Keratinocyte (primary cell): Measurements from ENCODE around the gene VPS41. TPM values are rescaled to one million over a fixed set of nuclear protein-coding genes. Genes with fewer than 3 reads are reported as not detected.

Source experiments
- DNase-seq: peaks from one replicate; pipeline ENCODE4 v3.0.0-alpha.2; 2011; ENCODE audit warnings: low read depth, missing footprints, low spot score
- FAIRE-seq: peaks from 2 replicates; lab custom pipeline; 2011; peaks lifted over from hg19 to GRCh38; lab: Jason Lieb, UNC
- H2AFZ ChIP-seq: 2 replicates; pipeline ENCODE4 v1.6.0; 2012; ENCODE audit warnings: low read length, control low read depth, inconsistent platforms; ENCODE audit not compliant: control insufficient read depth
- H3K27ac ChIP-seq: 2 replicates; pipeline ENCODE4 v1.5.1; 2011; ENCODE audit warnings: low read length; ENCODE audit not compliant: control insufficient read depth, insufficient read depth
- H3K27me3 ChIP-seq: 3 replicates; pipeline ENCODE4 v1.6.0; 2011; ENCODE audit warnings: low read length; ENCODE audit not compliant: control insufficient read depth, insufficient read depth; ENCODE audit errors: extremely low read depth
- H3K36me3 ChIP-seq, 2 experiments: 2 replicates in 1 of 2; 3 replicates in 1 of 2; pipeline ENCODE4 v1.5.1; 2011; ENCODE audit warnings: low read length in 2 of 2, mild to moderate bottlenecking in 1 of 2; ENCODE audit not compliant: control insufficient read depth in 2 of 2, insufficient read depth in 2 of 2; ENCODE audit errors: extremely low read depth in 1 of 2
- H3K4me1 ChIP-seq: 3 replicates; pipeline ENCODE4 v1.5.1; 2011; ENCODE audit warnings: low read length; ENCODE audit not compliant: control insufficient read depth, insufficient read depth; ENCODE audit errors: extremely low read depth
- H3K4me2 ChIP-seq: 3 replicates; pipeline ENCODE4 v1.6.0; 2011; ENCODE audit warnings: low read depth, low read length; ENCODE audit not compliant: control insufficient read depth, insufficient read depth; ENCODE audit errors: extremely low read depth
- H3K4me3 ChIP-seq, 3 experiments: fragments of 200-600 bp in 1 of 3; sonication (generic) in 1 of 3; 2 replicates in 2 of 3; 3 replicates in 1 of 3; pipeline ENCODE4 v1.5.1; 2011 to 2016; ENCODE audit warnings: low read length in 3 of 3, mild to moderate bottlenecking in 3 of 3, control low read depth in 2 of 3, inconsistent platforms in 1 of 3, low read depth in 1 of 3, mixed read lengths in 1 of 3, mixed run types in 1 of 3, moderate library complexity in 1 of 3; ENCODE audit not compliant: control insufficient read depth in 2 of 3, insufficient read depth in 2 of 3; ENCODE audit errors: extremely low read depth in 1 of 3
- H3K79me2 ChIP-seq: 2 replicates; pipeline ENCODE4 v1.6.0; 2012; ENCODE audit warnings: low read length; ENCODE audit not compliant: control insufficient read depth, insufficient read depth
- H3K9ac ChIP-seq: 3 replicates; pipeline ENCODE4 v1.6.0; 2011; ENCODE audit warnings: low read length; ENCODE audit not compliant: control insufficient read depth, insufficient read depth; ENCODE audit errors: extremely low read depth
- H3K9me1 ChIP-seq: 3 replicates; pipeline ENCODE4 v1.6.0; 2011; ENCODE audit warnings: low read length; ENCODE audit not compliant: control insufficient read depth, insufficient read depth; ENCODE audit errors: extremely low read depth
- H3K9me3 ChIP-seq: 2 replicates; pipeline ENCODE4 v1.5.1; 2012; ENCODE audit warnings: low read depth, low read length; ENCODE audit not compliant: control insufficient read depth
- H4K20me1 ChIP-seq: 3 replicates; pipeline ENCODE4 v1.6.0; 2011; ENCODE audit warnings: low read length; ENCODE audit not compliant: control insufficient read depth, insufficient read depth; ENCODE audit errors: extremely low read depth
- CTCF ChIP-seq, 3 experiments: IDR thresholded peaks in 1 of 3; conservative IDR thresholded peaks in 1 of 3; optimal IDR thresholded peaks in 1 of 3; 2 replicates in 2 of 3; 3 replicates in 1 of 3; pipeline versions ENCODE3 to v1.5.1; 2011; ENCODE audit warnings: low read length in 3 of 3, mild to moderate bottlenecking in 3 of 3, moderate library complexity in 2 of 3, control low read depth in 1 of 3, inconsistent platforms in 1 of 3; ENCODE audit not compliant: insufficient read depth in 2 of 3; ENCODE audit errors: extremely low read depth in 1 of 3
- EZH2 ChIP-seq: IDR thresholded peaks from one replicate; pipeline ENCODE4 v1.6.1; 2012; ENCODE audit warnings: inconsistent platforms, mild to moderate bottlenecking, low read length, moderate library complexity
- dilution Hi-C: fragments of 300-500 bp; cut with MboI; formaldehyde crosslinking; loops from one replicate; pipeline ENCODE4 v1.7.0; 2020; ENCODE audit warnings: low sequenced_read_pairs; ENCODE audit not compliant: extremely low pct_ligation_motif_present
- polyA plus RNA-seq, 5 experiments: library from polyadenylated mRNA; depleted of rRNA in 3 of 5; stranded (reverse) in 3 of 5; stranded (forward) in 1 of 5; unstranded in 1 of 5; fragments of >200 nt; gene quantifications; 1 replicate in 1 of 5; 2 replicates in 3 of 5; 3 replicates in 1 of 5; pipeline versions ENCODE4 v1.2.1 to v1.2.3, GENCODE V29; 2011 to 2012; ENCODE audit warnings: missing spikeins in 2 of 5, low read depth in 1 of 5, low replicate concordance in 1 of 5

VPS41 gene
- polyA plus RNA-seq, 1 donor (not counting 4 experiments of a cell fraction or from before 2014, with no cell fraction given) = 38.1 TPM

DNA sequence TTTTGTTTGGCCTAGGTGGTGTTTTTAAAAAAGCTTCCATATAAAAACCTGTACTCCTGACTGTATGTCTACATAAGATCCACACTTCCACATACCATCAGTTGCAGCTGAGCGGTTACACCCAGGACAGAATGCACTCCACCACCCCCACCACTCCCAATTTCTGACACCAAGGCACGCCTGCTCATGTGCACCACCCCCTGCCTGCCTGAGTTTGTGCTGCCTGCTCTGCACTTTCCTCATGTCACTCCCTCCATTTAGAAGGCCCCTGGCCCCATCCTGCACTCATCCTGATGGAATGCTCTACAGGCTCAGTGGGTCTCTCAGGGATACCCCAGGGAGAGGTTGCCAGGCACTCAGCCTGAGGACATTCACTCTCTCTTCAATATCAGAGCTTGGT lies 6.5 kb downstream of the VPS41 start:
- FAIRE-seq = no peak
- Histone ChIP-seq H3K4me1 (peaks cover 11% of the 10 kb centered on the region), H4K20me1 (no peaks in the 10 kb centered on the region), H3K27ac (no peak overlapping the region), H2AFZ (no peak overlapping the region), H3K36me3 (no peaks in the 10 kb centered on the region), H3K9me3 (no peaks in the 10 kb centered on the region), H3K9me1 (no peaks in the 10 kb centered on the region), H3K79me2 (peaks cover 3% of the 10 kb centered on the region), H3K9ac (no peak overlapping the region), H3K4me2 (peak overlapping the region; percentile 5), H3K4me3 (no peak overlapping the region), H3K27me3 (no peaks in the 10 kb centered on the region)
- no peak for DNase-seq
- dilution Hi-C loops = no loop called here
- TF ChIP-seq EZH2 = no peak
- TF ChIP-seq CTCF (optimal IDR thresholded peaks at IDR 0.05 in 1 of 3, IDR thresholded peaks at IDR 0.05 in 1 of 3, conservative IDR thresholded peaks at IDR 0.05 in 1 of 3; ENCODE audit: extremely low read depth in 1 of 3, insufficient read depth in 2 of 3, low read length in 3 of 3) = peak in 1 of 3 experiments; percentile 51

GRCh38 chr7:38893061-38893460 lies 15.9 kb downstream of the VPS41 start:
- dilution Hi-C loops = no loop called here
- H3K4me2 ChIP-seq = peak overlapping the region; percentile 9
- DNase-seq (peak; percentile 72), FAIRE-seq (peak; percentile 85)
- H3K4me1 ChIP-seq = peaks cover 10% of the 10 kb centered on the region
- peaks cover 0 to 4% of the 10 kb centered on the region in 2 experiments for H3K36me3 ChIP-seq
- no peak overlapping the region for H3K4me3 ChIP-seq
- peak overlapping the region; percentile 15 for H3K9ac ChIP-seq
- no peaks in the 10 kb centered on the region for H3K9me1 ChIP-seq
- TF ChIP-seq CTCF (optimal IDR thresholded peaks at IDR 0.05 in 1 of 3, IDR thresholded peaks at IDR 0.05 in 1 of 3, conservative IDR thresholded peaks at IDR 0.05 in 1 of 3; ENCODE audit: extremely low read depth in 1 of 3, insufficient read depth in 2 of 3, low read length in 3 of 3) (no peak), EZH2 (no peak)
- H2AFZ ChIP-seq = peak overlapping the region; percentile 85
- no peaks in the 10 kb centered on the region for H3K79me2 ChIP-seq
- no peaks in the 10 kb centered on the region for H3K9me3 ChIP-seq
- no peaks in the 10 kb centered on the region for H3K27me3 ChIP-seq
- H3K27ac ChIP-seq = peak overlapping the region; percentile 66
- no peaks in the 10 kb centered on the region for H4K20me1 ChIP-seq
